Hindlimb muscle (tissue), 1 donor: Measurements from ENCODE around the gene PAXIP1. TPM values are rescaled to one million over a fixed set of nuclear protein-coding genes. Genes with fewer than 3 reads are reported as not detected.

Source experiments
- DNase-seq: peaks from one replicate; pipeline ENCODE4 v3.0.0-alpha.2; 2013
- polyA plus RNA-seq: library from polyadenylated mRNA; unstranded; fragments of 120-200 nt; gene quantifications from one replicate; pipeline ENCODE4 v1.2.1, GENCODE V29; 2013; ENCODE audit not compliant: insufficient read length

PAXIP1 gene
- polyA plus RNA-seq, 1 donor: 12.2 TPM

DNA sequence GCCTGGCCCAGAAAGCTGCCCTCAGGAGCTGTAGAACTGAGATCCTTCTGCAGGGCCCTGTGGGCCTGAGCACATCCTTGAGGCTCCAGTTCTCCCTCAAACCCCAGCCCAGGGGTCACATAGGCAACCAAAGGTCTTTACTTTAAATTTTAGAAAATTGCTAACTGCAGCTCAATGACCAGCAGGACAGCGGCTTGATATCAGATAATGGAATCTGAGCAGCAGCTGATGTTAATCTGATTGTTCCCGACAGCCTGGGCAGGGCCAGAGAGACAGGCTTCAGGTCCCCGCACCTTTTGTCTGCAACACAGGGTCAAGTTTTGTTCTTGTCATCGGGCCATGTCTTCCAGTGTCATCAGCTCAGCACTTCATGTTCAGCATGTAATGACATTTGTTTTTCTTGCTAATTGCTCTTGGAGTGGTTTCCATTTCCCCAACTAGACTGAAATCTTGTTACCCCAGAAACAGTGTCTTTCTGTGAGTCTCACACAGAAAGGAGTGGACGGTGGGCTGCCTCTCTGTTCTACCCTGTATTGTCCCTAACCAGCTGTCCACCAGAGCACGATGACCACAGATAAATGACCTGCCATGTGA lies 91.0 kb downstream of the PAXIP1 start:
- DNase-seq: no peak

- DNase-seq: no peak
Measured at GRCh38 chr7:154911411-154911810, 91.5 kb downstream of the PAXIP1 start.

DNA sequence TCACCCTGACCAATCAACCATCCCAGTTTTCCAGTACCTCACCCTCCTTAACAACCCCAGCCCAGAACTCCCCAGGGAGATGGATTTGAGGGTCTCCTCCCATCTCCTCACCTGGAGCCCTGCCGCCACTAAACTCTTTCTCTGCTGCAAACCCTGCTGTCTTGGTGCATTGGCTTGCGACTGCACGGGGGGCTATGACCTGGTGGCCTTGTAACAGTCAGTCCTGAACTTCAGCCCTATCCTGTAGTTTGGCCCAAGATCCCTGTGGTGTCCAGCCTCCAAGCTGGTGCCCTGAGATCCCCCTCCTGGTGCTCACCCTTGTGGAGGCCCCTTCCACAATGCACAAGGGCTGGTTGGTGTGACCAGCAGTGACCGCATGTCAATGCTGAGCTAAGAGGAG lies 91.9 kb downstream of the PAXIP1 start:
- DNase-seq: no peak

DNA sequence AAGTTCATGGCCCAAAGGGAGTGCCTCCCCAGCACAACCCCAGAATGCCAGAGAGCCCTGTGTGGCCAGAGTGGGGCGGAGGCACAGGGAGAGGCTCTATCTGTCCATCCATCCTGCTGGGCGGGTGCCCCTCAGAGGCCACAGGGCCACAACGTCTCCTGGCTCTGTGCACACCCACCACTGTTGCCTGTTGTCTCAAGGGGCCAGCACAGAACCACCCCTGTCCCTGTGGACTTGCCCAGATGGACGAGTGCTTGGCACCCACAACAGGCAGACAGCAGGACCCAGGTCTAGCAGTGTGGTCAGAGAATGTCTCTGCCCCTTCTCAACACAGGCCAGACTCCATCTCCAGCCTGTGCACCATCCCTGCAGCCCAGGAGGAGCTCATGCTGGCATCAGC lies 92.8 kb downstream of the PAXIP1 start:
- DNase-seq: no peak

GRCh38 chr7:154909241-154910105 lies 93.5 kb downstream of the PAXIP1 start:
- DNase-seq: no peak

- no peak for DNase-seq
Measured at GRCh38 chr7:154907651-154908620, 95.0 kb downstream of the PAXIP1 start.

- no peak for DNase-seq
Measured at GRCh38 chr7:154906736-154907355, 96.1 kb downstream of the PAXIP1 start.

DNA sequence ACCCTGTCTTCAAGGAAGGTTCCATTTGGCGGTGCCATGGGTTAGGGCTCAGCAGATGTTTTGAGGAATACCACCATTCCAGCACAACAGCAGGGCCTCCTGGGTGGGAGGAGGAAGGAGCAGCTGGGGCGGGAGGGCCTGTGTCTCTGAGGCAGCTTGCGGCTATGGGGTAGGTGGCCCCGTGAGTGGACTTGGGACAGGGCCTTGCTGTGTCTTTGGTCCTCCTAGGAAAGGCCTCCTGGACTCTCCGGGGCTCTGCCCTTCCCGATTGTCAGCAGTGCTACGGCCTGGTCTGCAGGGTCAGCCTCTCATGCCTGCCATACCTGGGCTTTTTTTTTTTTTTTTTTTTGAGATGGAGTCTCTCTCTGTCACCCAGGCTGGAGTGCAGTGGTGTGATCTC lies 96.7 kb downstream of the PAXIP1 start:
- DNase-seq: no peak

DNA sequence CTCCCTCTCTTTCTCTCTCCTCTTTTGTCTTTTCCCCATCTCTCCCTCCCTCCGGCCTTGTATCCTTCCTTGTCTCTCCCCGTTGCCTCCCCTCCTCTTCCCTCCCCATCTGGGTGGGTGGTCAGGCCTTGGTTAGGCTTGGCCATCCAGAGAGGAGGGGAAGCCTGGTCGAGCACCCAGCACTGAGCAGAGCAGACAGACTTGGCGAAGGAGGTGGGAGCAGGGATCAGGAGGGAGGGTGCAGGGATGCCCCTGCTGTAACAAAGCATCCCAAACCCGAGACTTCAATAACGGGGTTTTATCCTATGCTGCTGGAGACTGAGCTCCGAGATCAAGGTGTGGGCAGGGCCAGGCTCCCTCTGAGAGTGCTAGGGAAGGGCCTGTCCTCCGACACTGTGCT lies 97.3 kb downstream of the PAXIP1 start:
- no peak for DNase-seq

- DNase-seq: no peak
Measured at GRCh38 chr7:154905146-154905545, 97.8 kb downstream of the PAXIP1 start.

GRCh38 chr7:154903083-154903731 lies 99.7 kb downstream of the PAXIP1 start:
- DNase-seq: no peak

GRCh38 chr7:154902600-154903082 lies 100.3 kb downstream of the PAXIP1 start:
- DNase-seq: no peak

DNA sequence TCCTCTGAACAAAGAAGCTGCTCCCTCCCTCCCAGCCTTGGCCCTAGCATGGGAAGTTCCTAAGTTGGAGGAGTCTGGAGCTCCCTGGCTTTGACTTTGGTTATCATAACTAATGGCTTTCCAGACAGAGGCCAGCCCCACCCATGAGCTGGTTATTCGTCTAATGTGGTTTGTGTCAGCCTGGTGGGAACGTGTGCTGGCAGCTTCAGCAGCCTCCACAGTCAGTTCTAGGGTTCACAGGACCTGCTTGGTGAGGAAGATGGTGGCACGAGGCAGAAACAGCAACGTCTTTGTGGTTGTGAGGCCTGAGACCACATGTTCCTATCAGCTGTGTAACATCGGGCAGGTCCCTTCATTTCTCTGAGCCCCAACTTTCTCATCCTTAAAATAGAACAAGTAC lies 103.1 kb downstream of the PAXIP1 start:
- no peak for DNase-seq

GRCh38 chr7:154898973-154899855 lies 103.7 kb downstream of the PAXIP1 start:
- DNase-seq: no peak

DNA sequence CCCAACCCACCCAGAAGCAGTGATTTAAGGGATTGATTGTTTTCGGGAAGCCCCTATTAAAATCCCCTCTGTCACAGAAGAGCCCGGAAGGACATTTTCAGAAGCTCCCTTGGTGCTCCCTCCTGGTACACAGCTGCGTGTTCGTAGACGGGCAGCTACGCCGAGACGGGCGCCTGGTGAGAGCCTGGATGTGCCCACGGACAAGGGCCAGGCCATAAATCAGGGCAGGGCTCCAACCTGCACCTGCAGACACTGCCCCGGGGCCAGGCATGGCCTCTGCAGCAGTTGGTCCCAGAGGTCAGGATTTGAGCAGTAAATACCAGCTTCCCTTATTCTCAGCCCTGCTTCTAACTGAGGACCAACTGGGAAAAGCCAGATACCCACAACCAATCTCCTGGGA lies 106.8 kb downstream of the PAXIP1 start:
- DNase-seq: no peak

Other genes with a start within 250 kb of the PAXIP1 start
- gene HTR5A, start 67.2 kb upstream of the PAXIP1 start, polyA plus RNA-seq: not detected